ENCODE measurements around the gene CAV3.

The CAV3 gene

GRCh38 chr3:8745619-8746370, 12.2 kb downstream of the CAV3 start:
- H3K36me3 ChIP-seq (ENCODE audit: control insufficient read depth in 1 of 2, insufficient read depth in 2 of 2, low read length in 2 of 2) = no peaks in the 10 kb centered on the region
- H3K4me1 ChIP-seq (ENCODE audit: control insufficient read depth in 1 of 2, insufficient read depth in 2 of 2, low read length in 2 of 2) = no peaks in the 10 kb centered on the region
- no peaks in the 10 kb centered on the region for H3K9me3 ChIP-seq (ENCODE audit: control insufficient read depth in 1 of 2, low read length in 2 of 2)
- no peak overlapping the region for H3K27ac ChIP-seq (ENCODE audit: low read depth, low read length)
- H3K4me3 ChIP-seq (ENCODE audit: low read depth in 1 of 2, low read length in 2 of 2) = no peak overlapping the region
- no peaks in the 10 kb centered on the region for H3K27me3 ChIP-seq (ENCODE audit: control insufficient read depth in 1 of 2, insufficient read depth in 2 of 2, low read length in 2 of 2)
- no peak overlapping the region for H3K9ac ChIP-seq (ENCODE audit: low read depth in 1 of 2, low read length in 2 of 2)

- no peak overlapping the region for H3K27ac ChIP-seq (ENCODE audit: low read depth, low read length)
Measured at GRCh38 chr3:8746780-8747345, 13.3 kb downstream of the CAV3 start.

GRCh38 chr3:8749316-8749715, 15.7 kb downstream of the CAV3 start:
- no peaks in the 10 kb centered on the region for H3K9me3 ChIP-seq (ENCODE audit: control insufficient read depth in 1 of 2, low read length in 2 of 2)
- no peaks in the 10 kb centered on the region for H3K4me1 ChIP-seq (ENCODE audit: control insufficient read depth in 1 of 2, insufficient read depth in 2 of 2, low read length in 2 of 2)
- no peaks in the 10 kb centered on the region for H3K27me3 ChIP-seq (ENCODE audit: control insufficient read depth in 1 of 2, insufficient read depth in 2 of 2, low read length in 2 of 2)
- no peak overlapping the region for H3K9ac ChIP-seq (ENCODE audit: low read depth in 1 of 2, low read length in 2 of 2)
- H3K4me3 ChIP-seq (ENCODE audit: low read depth in 1 of 2, low read length in 2 of 2) = no peak overlapping the region
- no peaks in the 10 kb centered on the region for H3K36me3 ChIP-seq (ENCODE audit: control insufficient read depth in 1 of 2, insufficient read depth in 2 of 2, low read length in 2 of 2)
- H3K27ac ChIP-seq (ENCODE audit: low read depth, low read length) = no peak overlapping the region

More at GRCh38 chr3:8746780-8747345, 13.3 kb downstream of the CAV3 start:
- Histone ChIP-seq H3K4me1 (ENCODE audit: control insufficient read depth in 1 of 2, insufficient read depth in 2 of 2, low read length in 2 of 2) (no peaks in the 10 kb centered on the region), H3K27me3 (ENCODE audit: control insufficient read depth in 1 of 2, insufficient read depth in 2 of 2, low read length in 2 of 2) (no peaks in the 10 kb centered on the region), H3K4me3 (ENCODE audit: low read depth in 1 of 2, low read length in 2 of 2) (no peak overlapping the region), H3K9ac (ENCODE audit: low read depth in 1 of 2, low read length in 2 of 2) (no peak overlapping the region), H3K36me3 (ENCODE audit: control insufficient read depth in 1 of 2, insufficient read depth in 2 of 2, low read length in 2 of 2) (no peaks in the 10 kb centered on the region), H3K9me3 (ENCODE audit: control insufficient read depth in 1 of 2, low read length in 2 of 2) (no peaks in the 10 kb centered on the region)

- H3K27me3 ChIP-seq (ENCODE audit: control insufficient read depth in 1 of 2, insufficient read depth in 2 of 2, low read length in 2 of 2) = no peaks in the 10 kb centered on the region
- no peak overlapping the region for H3K27ac ChIP-seq (ENCODE audit: low read depth, low read length)
- H3K4me3 ChIP-seq (ENCODE audit: low read depth in 1 of 2, low read length in 2 of 2) = no peak overlapping the region
- no peak overlapping the region for H3K9ac ChIP-seq (ENCODE audit: low read depth in 1 of 2, low read length in 2 of 2)
- no peaks in the 10 kb centered on the region for H3K4me1 ChIP-seq (ENCODE audit: control insufficient read depth in 1 of 2, insufficient read depth in 2 of 2, low read length in 2 of 2)
- H3K36me3 ChIP-seq (ENCODE audit: control insufficient read depth in 1 of 2, insufficient read depth in 2 of 2, low read length in 2 of 2) = no peaks in the 10 kb centered on the region
- no peaks in the 10 kb centered on the region for H3K9me3 ChIP-seq (ENCODE audit: control insufficient read depth in 1 of 2, low read length in 2 of 2)
Measured at GRCh38 chr3:8752832-8753231, 19.2 kb downstream of the CAV3 start.

- Histone ChIP-seq H3K27ac (ENCODE audit: low read depth, low read length) (no peak overlapping the region), H3K4me1 (ENCODE audit: control insufficient read depth in 1 of 2, insufficient read depth in 2 of 2, low read length in 2 of 2) (no peaks in the 10 kb centered on the region), H3K9me3 (ENCODE audit: control insufficient read depth in 1 of 2, low read length in 2 of 2) (no peaks in the 10 kb centered on the region), H3K9ac (ENCODE audit: low read depth in 1 of 2, low read length in 2 of 2) (no peak overlapping the region), H3K4me3 (ENCODE audit: low read depth in 1 of 2, low read length in 2 of 2) (no peak overlapping the region), H3K27me3 (ENCODE audit: control insufficient read depth in 1 of 2, insufficient read depth in 2 of 2, low read length in 2 of 2) (no peaks in the 10 kb centered on the region), H3K36me3 (ENCODE audit: control insufficient read depth in 1 of 2, insufficient read depth in 2 of 2, low read length in 2 of 2) (no peaks in the 10 kb centered on the region)
Measured at GRCh38 chr3:8755097-8755496, 21.5 kb downstream of the CAV3 start.

- no peak overlapping the region for H3K27ac ChIP-seq (ENCODE audit: low read depth, low read length)
- no peaks in the 10 kb centered on the region for H3K9me3 ChIP-seq (ENCODE audit: control insufficient read depth in 1 of 2, low read length in 2 of 2)
- no peak overlapping the region for H3K9ac ChIP-seq (ENCODE audit: low read depth in 1 of 2, low read length in 2 of 2)
- H3K4me1 ChIP-seq (ENCODE audit: control insufficient read depth in 1 of 2, insufficient read depth in 2 of 2, low read length in 2 of 2) = no peaks in the 10 kb centered on the region
- no peaks in the 10 kb centered on the region for H3K36me3 ChIP-seq (ENCODE audit: control insufficient read depth in 1 of 2, insufficient read depth in 2 of 2, low read length in 2 of 2)
- no peak overlapping the region for H3K4me3 ChIP-seq (ENCODE audit: low read depth in 1 of 2, low read length in 2 of 2)
- no peaks in the 10 kb centered on the region for H3K27me3 ChIP-seq (ENCODE audit: control insufficient read depth in 1 of 2, insufficient read depth in 2 of 2, low read length in 2 of 2)
Measured at GRCh38 chr3:8755564-8756237, 22.1 kb downstream of the CAV3 start.

GRCh38 chr3:8756671-8757070, 23.1 kb downstream of the CAV3 start:
- Histone ChIP-seq H3K9ac (ENCODE audit: low read depth in 1 of 2, low read length in 2 of 2) (no peak overlapping the region), H3K27ac (ENCODE audit: low read depth, low read length) (no peak overlapping the region), H3K27me3 (ENCODE audit: control insufficient read depth in 1 of 2, insufficient read depth in 2 of 2, low read length in 2 of 2) (no peaks in the 10 kb centered on the region), H3K9me3 (ENCODE audit: control insufficient read depth in 1 of 2, low read length in 2 of 2) (no peaks in the 10 kb centered on the region), H3K36me3 (ENCODE audit: control insufficient read depth in 1 of 2, insufficient read depth in 2 of 2, low read length in 2 of 2) (no peaks in the 10 kb centered on the region), H3K4me3 (ENCODE audit: low read depth in 1 of 2, low read length in 2 of 2) (no peak overlapping the region), H3K4me1 (ENCODE audit: control insufficient read depth in 1 of 2, insufficient read depth in 2 of 2, low read length in 2 of 2) (no peaks in the 10 kb centered on the region)

- no peaks in the 10 kb centered on the region for H3K9me3 ChIP-seq (ENCODE audit: control insufficient read depth in 1 of 2, low read length in 2 of 2)
- H3K27me3 ChIP-seq (ENCODE audit: control insufficient read depth in 1 of 2, insufficient read depth in 2 of 2, low read length in 2 of 2) = no peaks in the 10 kb centered on the region
- no peak overlapping the region for H3K27ac ChIP-seq (ENCODE audit: low read depth, low read length)
- H3K4me3 ChIP-seq (ENCODE audit: low read depth in 1 of 2, low read length in 2 of 2) = no peak overlapping the region
- H3K4me1 ChIP-seq (ENCODE audit: control insufficient read depth in 1 of 2, insufficient read depth in 2 of 2, low read length in 2 of 2) = no peaks in the 10 kb centered on the region
- no peaks in the 10 kb centered on the region for H3K36me3 ChIP-seq (ENCODE audit: control insufficient read depth in 1 of 2, insufficient read depth in 2 of 2, low read length in 2 of 2)
- no peak overlapping the region for H3K9ac ChIP-seq (ENCODE audit: low read depth in 1 of 2, low read length in 2 of 2)
Measured at GRCh38 chr3:8757551-8758518, 24.2 kb downstream of the CAV3 start.

GRCh38 chr3:8759038-8759707, 25.6 kb downstream of the CAV3 start:
- no peak overlapping the region for H3K4me3 ChIP-seq (ENCODE audit: low read depth in 1 of 2, low read length in 2 of 2)
- no peaks in the 10 kb centered on the region for H3K9me3 ChIP-seq (ENCODE audit: control insufficient read depth in 1 of 2, low read length in 2 of 2)
- H3K27me3 ChIP-seq (ENCODE audit: control insufficient read depth in 1 of 2, insufficient read depth in 2 of 2, low read length in 2 of 2) = no peaks in the 10 kb centered on the region
- H3K9ac ChIP-seq (ENCODE audit: low read depth in 1 of 2, low read length in 2 of 2) = no peak overlapping the region
- H3K4me1 ChIP-seq (ENCODE audit: control insufficient read depth in 1 of 2, insufficient read depth in 2 of 2, low read length in 2 of 2) = no peaks in the 10 kb centered on the region
- H3K27ac ChIP-seq (ENCODE audit: low read depth, low read length) = no peak overlapping the region
- no peaks in the 10 kb centered on the region for H3K36me3 ChIP-seq (ENCODE audit: control insufficient read depth in 1 of 2, insufficient read depth in 2 of 2, low read length in 2 of 2)
